SIG-M5 (cell line): ENCODE measurements around the gene SLC17A6.

Experiments used
- DNase-seq: peaks from one replicate; lab custom pipeline; 2025; lab: John Stamatoyannopoulos, UW

SLC17A6 gene

GRCh38 chr11:22337596-22338485 is at the start of gene SLC17A6:
SLC17A6 (plus strand) TSS chr11:22338381; CDS start chr11:22338534, 153 bp downstream.
- DNase-seq, result no peak

GRCh38 chr11:22302368-22302767 is 35.8 kb upstream of the SLC17A6 start:
- no peak for DNase-seq

DNA sequence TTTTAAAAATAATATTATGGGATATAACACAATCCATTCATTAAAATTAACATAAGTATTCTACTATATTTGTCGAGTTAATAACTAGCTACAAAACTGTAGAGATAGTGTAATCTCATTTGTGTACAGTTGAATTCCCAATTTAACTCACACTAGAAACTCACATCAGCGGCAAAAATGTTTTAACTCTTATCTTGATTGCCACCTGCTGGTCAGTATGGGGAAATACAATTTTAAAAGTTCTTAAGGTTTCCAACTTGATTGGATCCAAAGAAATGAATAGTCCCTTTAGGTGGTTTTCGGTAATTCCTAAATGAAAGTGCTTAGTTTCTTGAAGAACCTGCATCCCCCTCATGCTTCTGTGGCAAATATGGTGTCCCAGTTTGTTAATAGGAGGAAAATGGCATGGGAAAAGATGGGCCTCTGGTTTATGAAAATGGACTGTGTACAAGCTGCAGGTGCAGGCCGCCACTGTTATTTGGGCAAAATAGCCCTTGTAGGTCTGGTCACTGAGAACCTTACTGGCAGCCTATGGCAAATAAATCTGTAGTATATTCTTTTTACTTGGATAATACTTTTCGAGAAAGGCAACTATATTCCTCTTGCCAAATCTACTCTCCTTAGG is 33.7 kb upstream of the SLC17A6 start:
- DNase-seq, result no peak

GRCh38 chr11:22317656-22318055 is 20.5 kb upstream of the SLC17A6 start:
- DNase-seq, result no peak

- DNase-seq, result no peak
Measured at GRCh38 chr11:22331771-22332170, 6.4 kb upstream of the SLC17A6 start.

- DNase-seq, result no peak
Measured at GRCh38 chr11:22336587-22336986, 1.6 kb upstream of the SLC17A6 start.

GRCh38 chr11:22339611-22340010 is 1.4 kb downstream of the SLC17A6 start:
- DNase-seq, result no peak

DNA sequence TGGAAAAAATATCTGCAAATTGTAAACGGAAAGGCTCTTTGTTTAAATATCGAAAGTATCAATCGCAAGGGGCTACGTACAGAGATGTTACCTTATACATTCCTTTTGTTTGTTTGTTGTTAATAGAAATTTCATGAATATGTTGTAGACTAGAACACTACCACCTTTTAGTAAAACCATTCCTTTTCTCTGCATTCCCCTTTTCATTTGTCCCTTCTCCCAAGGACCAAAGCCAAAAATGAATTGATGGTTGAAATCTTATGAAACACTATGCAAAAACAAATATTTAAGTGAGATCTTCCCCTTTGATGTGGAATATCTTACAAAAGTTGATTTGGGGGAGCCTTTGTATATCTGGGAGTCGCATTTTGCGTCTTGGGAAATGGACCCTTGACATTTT is 2.1 kb downstream of the SLC17A6 start:
- no peak for DNase-seq

DNA sequence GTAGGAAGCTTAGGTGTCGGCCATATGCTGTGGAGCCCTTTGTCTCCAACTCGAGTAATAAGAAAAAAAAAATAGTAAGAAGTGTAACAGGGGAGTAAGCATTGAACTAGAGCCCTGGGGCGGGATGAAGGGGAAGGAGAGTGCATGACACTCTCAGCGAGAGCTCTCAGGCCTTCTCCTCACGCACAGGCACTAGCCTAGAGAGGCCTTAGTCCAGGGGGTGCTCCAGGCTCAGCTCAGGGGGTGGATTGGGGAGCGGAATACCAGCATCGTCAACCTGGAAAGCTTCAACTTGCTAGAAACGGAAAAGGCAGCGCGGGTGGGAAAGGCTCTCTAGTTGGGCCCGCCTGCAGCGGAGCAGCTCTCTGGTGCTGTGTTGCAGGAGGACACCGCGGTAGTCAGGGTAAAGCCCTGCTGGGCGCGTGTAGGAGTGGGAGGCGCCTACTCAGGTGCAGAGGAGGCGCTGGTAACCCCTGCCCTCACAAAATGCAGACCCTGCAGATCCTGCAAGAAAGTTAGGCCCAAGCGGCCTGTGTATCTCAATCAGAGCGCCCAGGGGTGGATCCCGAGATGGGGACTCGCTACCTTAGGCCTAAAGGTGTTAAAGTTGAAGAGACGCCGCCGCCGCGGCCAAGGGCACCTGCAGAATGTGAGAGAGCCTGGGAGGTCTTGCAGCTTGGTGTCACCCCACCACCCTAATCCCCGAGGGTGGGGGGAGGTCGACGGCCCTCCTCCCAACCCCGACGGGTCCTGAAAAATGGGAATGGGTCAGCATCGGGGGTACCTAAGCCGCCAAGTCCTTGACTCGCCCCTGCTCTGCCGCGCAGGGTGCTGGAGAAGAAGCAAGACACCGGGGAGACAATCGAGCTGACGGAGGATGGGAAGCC is 2.8 kb downstream of the SLC17A6 start:
- DNase-seq, result no peak

DNA sequence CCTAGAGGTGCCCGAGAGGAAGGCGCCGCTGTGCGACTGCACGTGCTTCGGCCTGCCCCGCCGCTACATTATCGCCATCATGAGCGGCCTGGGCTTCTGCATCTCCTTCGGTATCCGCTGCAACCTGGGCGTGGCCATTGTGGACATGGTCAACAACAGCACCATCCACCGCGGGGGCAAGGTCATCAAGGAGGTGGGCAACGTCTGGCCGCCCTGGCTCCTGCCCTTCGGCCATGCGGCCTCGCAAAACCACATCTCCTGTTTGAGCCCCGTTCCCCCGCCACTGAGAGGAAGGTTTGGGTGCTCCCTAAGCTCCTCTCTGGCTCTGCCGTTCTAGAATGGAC is 3.4 kb downstream of the SLC17A6 start:
- DNase-seq, result no peak

DNA sequence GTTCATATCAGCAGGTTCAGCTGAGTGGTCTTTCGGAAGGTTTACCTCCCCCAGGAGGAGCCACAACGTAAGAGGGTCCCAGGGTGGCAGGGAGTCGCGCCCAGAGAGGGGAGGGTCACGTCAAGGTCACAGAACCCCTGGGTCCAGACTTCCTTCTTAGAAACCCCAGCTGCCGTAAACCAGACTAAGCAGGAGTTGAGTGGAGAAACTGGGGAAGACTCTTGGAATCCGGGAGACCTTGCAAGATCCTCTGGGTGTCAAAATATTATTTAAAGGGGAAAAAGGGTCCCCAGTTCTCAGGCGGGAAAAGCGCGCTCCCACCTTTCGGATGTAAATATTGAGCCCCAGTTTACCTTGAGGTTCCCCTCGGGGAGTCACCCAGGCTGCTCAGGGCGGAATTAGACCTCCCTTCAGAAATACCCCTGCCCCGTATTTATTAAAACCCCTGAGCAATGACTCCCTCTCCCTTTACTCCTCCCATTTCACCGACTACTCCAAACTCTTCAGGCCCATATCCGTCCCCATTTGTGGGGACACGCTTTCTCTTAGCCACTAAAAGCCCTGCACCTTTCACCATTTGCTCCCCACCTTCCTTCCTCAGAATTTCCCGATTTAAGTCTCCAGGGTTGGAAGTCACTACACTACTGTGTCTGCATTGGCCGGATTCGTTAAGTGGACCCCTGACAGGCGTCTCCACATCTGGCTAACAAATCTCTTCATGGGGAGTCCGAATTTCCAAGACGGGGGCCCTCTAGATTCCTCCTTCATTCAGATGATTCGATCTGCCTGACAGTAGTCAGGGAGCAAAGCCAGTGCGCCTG is 4.2 kb downstream of the SLC17A6 start:
- no peak for DNase-seq

- no peak for DNase-seq
Measured at GRCh38 chr11:22343032-22343324, 4.8 kb downstream of the SLC17A6 start.

DNA sequence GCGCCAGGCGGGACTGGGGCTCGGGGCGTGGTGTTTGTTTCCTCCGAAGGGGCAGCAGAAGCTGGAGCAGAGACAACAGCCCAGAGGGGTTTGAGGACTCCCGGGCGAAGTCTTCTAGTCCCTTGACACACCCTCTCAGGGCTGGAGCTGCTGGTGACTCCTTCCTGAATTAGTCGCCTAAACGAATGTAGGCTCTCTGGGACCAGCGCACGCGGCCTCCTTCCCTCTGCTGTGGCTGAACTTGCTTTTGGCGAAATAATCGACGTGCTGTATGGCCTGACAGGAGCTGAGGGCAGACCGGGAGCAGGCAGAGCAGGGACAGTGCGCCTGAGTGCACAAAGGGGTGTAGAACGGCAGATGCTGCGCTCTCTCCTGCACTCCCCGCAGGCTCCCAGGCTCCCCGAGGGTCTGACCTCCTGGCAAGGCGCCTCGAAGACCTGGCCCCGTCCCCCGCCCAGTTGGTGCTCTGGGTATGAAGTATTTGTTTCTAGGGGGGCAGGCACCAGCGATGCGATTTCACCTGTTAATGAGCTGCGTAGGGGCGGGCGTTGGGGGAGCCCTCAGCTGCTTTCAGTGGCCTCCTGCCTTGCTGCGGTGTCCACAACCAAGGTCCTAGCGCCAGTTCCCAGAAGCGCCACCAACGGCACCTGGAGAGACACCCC is 5.3 kb downstream of the SLC17A6 start:
- no peak for DNase-seq

DNA sequence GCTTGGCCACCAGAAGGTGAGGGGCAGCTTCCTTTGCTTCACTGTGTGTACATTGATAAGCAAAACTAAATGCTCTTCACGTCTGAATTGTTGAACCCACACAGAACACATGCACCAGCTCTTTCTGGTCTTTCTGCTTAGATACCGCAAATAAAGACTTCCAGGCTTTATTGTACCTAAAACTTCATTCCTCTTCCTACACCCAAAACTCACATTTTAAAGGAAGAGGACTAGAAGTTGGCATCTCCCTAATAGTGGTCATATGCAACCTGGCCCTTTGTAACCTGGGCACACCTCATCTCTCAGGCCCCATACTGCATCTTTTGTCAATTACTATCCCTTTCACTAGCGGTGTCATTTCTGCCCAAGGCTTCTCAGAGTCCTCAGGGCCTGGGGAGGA is 5.9 kb downstream of the SLC17A6 start:
- DNase-seq, result no peak

DNA sequence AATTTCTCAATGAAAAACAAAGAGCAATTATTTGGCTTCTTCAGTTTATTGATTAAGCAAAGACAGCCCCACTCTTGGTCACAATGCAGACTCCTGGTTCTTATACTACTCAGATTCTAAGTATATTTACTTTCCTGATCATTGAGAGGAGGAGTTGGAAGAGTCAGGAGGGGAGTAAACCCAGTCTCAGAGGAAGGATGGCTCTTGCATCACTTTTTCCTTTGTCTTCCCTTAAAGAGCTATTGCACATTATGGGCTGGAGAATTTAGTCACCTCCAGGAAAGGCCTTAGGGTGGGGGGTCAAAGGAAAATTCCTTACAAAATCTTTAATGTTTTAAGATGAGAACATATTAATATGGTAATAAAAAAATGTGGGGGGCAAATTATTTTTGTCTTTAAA is 8.1 kb downstream of the SLC17A6 start:
- no peak for DNase-seq

DNA sequence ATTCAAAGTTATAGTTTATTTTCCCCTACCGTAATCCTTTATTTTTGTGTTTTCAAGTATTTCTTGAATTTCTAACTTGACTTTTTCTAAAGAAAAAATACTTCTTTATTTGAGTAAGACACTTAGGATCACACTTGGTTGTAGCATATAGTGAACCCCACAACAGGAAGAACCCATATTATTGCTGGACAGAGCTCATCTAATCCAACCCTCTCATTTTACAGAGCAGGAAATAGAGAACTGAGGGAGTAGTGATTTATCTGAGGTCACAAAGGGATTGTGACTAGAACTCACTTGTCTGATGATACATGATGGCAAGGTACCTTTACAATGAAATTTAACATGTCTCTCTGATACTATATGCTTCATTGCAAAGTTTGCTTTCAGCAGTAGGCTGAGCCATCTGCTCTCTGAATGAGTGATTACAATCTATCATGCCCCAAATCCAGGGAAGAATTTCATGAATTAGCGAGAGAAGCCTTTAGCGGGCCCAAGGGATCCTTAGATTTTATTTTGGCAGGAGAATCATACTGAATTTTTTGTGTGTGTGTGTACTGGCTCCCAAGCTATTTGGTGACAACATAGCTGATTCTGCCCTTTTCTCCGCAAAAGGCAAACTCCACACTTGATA is 9.8 kb downstream of the SLC17A6 start:
- DNase-seq, result no peak

DNA sequence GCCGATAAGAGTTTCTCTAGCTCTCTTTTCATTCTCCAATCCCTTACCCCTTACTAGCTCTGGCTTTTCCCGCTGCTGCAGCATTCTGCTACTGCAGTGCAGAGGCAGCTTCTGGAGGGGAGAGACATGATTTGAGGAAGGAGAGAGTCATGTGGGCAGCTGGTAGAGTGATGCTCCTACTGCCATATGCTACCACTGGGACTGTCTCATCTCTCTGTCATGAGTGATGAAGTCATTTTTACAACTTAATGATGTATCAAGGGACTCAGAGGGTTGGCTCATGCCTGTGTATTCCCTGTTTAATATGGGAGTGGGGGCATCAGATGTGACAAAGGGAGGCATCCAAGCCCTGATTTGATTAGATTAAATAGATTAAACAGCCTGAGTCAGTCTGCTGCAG is 11.3 kb downstream of the SLC17A6 start:
- no peak for DNase-seq

DNA sequence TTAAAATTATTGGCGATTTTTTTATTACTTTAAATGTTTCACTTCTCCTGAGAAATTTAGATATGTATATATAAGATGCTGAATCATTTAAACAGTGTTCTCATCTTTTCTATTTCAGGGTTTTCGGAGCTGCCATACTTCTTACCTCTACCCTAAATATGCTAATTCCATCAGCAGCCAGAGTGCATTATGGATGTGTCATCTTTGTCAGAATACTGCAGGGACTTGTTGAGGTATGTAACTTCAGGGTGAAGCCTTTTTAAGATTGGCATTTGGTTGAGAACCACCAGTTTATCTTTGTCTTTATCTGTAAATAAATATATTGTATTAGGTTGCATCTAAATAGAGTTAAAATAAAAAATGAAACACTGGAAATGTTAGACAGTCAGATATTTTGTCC is 21.1 kb downstream of the SLC17A6 start:
- no peak for DNase-seq

DNA sequence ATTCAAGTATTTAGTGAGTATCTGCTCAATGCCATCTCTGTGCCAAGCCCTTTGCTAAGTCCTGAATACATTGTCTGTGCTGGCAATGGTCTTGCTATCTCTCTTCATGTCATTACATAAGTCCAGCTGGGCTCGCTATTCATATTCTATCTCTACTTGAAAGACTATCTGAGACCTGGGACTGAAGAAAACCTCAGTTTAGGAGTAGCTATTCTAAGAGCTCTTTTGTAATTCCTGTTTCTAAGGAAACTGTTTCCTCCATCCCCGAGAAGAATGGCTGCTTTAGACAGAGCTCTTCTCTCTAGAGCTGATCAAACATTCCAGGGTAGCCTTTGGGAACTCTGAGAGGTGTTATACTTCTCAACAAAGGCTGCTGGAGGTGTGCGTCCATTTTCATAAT is 33.0 kb downstream of the SLC17A6 start:
- no peak for DNase-seq

- DNase-seq, result no peak
Measured at GRCh38 chr11:22387126-22387525, 48.9 kb downstream of the SLC17A6 start.
